Skeletal muscle satellite cell (primary cell): ENCODE data around the gene KCNJ4.
A peak's percentile ranks its signal among the peaks of the same experiment; 100 is the strongest.

ENCODE experiments used
- H3K27me3 ChIP-seq: 2 replicates; pipeline ENCODE4 v1.7.0; 2013; ENCODE audit warnings: low read length; ENCODE audit not compliant: control insufficient read depth, insufficient read depth
- H3K36me3 ChIP-seq: 2 replicates; pipeline ENCODE4 v1.7.0; 2013; ENCODE audit warnings: mild to moderate bottlenecking, control low read depth, low read length; ENCODE audit not compliant: insufficient read depth
- H3K4me1 ChIP-seq: 2 replicates; pipeline ENCODE4 v1.7.0; 2013; ENCODE audit warnings: low read length; ENCODE audit not compliant: control insufficient read depth, insufficient read depth
- H3K4me2 ChIP-seq: 2 replicates; pipeline ENCODE4 v1.7.0; 2013; ENCODE audit warnings: mild to moderate bottlenecking, low read length
- H3K4me3 ChIP-seq: 2 replicates; pipeline ENCODE4 v1.7.0; 2013; ENCODE audit warnings: low read length
- H3K9ac ChIP-seq: 2 replicates; pipeline ENCODE4 v1.7.0; 2013; ENCODE audit warnings: mild to moderate bottlenecking, low read depth, low read length, moderate library complexity
- H3K9me3 ChIP-seq: replicated peaks from 2 replicates; pipeline ENCODE4 v1.7.0; 2013; ENCODE audit warnings: mild to moderate bottlenecking, control low read depth, low read length

Gene KCNJ4

GRCh38 chr22:38456841-38457699, 2.1 kb upstream of the KCNJ4 start:
- no peaks in the 10 kb centered on the region for H3K36me3 ChIP-seq

GRCh38 chr22:38456272-38456835, 1.4 kb upstream of the KCNJ4 start:
- Histone ChIP-seq H3K4me3 (no peak overlapping the region), H3K9ac (no peak overlapping the region), H3K4me1 (peaks cover 2% of the 10 kb centered on the region), H3K36me3 (no peaks in the 10 kb centered on the region), H3K27me3 (peaks cover 88% of the 10 kb centered on the region), H3K9me3 (no peaks in the 10 kb centered on the region), H3K4me2 (no peak overlapping the region)

More at GRCh38 chr22:38456841-38457699, 2.1 kb upstream of the KCNJ4 start:
- Histone ChIP-seq H3K4me3 (no peak overlapping the region), H3K9ac (no peak overlapping the region), H3K9me3 (no peaks in the 10 kb centered on the region), H3K27me3 (peaks cover 83% of the 10 kb centered on the region), H3K4me2 (no peak overlapping the region), H3K4me1 (peaks cover 6% of the 10 kb centered on the region)

GRCh38 chr22:38455530-38456271, 702 bp upstream of the KCNJ4 start:
- no peaks in the 10 kb centered on the region for H3K36me3 ChIP-seq
- H3K4me1 ChIP-seq: no peaks in the 10 kb centered on the region
- H3K4me3 ChIP-seq: peak overlapping the region; percentile 49
- H3K9me3 ChIP-seq: no peaks in the 10 kb centered on the region
- H3K4me2 ChIP-seq: peak overlapping the region; percentile 65
- peaks cover 88% of the 10 kb centered on the region for H3K27me3 ChIP-seq
- no peak overlapping the region for H3K9ac ChIP-seq

GRCh38 chr22:38454353-38455075, 485 bp downstream of the KCNJ4 start:
- H3K36me3 ChIP-seq: no peaks in the 10 kb centered on the region
- peaks cover 88% of the 10 kb centered on the region for H3K27me3 ChIP-seq
- no peak overlapping the region for H3K4me3 ChIP-seq
- H3K4me2 ChIP-seq: peak overlapping the region; percentile 44
- H3K9ac ChIP-seq: no peak overlapping the region
- no peaks in the 10 kb centered on the region for H3K4me1 ChIP-seq
- H3K9me3 ChIP-seq: no peaks in the 10 kb centered on the region

GRCh38 chr22:38453996-38454352, 1.0 kb downstream of the KCNJ4 start:
- Histone ChIP-seq H3K27me3 (peaks cover 88% of the 10 kb centered on the region), H3K36me3 (no peaks in the 10 kb centered on the region), H3K9ac (no peak overlapping the region), H3K4me2 (no peak overlapping the region), H3K4me3 (no peak overlapping the region), H3K9me3 (no peaks in the 10 kb centered on the region), H3K4me1 (no peaks in the 10 kb centered on the region)

GRCh38 chr22:38453066-38453672, 1.8 kb downstream of the KCNJ4 start:
- H3K9ac ChIP-seq: no peak overlapping the region
- H3K9me3 ChIP-seq: no peaks in the 10 kb centered on the region
- peaks cover 86% of the 10 kb centered on the region for H3K27me3 ChIP-seq
- H3K4me1 ChIP-seq: no peaks in the 10 kb centered on the region
- no peak overlapping the region for H3K4me2 ChIP-seq
- no peaks in the 10 kb centered on the region for H3K36me3 ChIP-seq
- no peak overlapping the region for H3K4me3 ChIP-seq

GRCh38 chr22:38452373-38453065, 2.5 kb downstream of the KCNJ4 start:
- H3K4me3 ChIP-seq: no peak overlapping the region
- peaks cover 81% of the 10 kb centered on the region for H3K27me3 ChIP-seq
- H3K36me3 ChIP-seq: no peaks in the 10 kb centered on the region
- H3K4me2 ChIP-seq: no peak overlapping the region
- no peaks in the 10 kb centered on the region for H3K9me3 ChIP-seq
- H3K9ac ChIP-seq: no peak overlapping the region
- H3K4me1 ChIP-seq: no peaks in the 10 kb centered on the region

- H3K4me1 ChIP-seq: no peaks in the 10 kb centered on the region
- H3K4me3 ChIP-seq: no peak overlapping the region
- H3K9ac ChIP-seq: no peak overlapping the region
- peaks cover 75% of the 10 kb centered on the region for H3K27me3 ChIP-seq
- no peaks in the 10 kb centered on the region for H3K9me3 ChIP-seq
- H3K4me2 ChIP-seq: no peak overlapping the region
- H3K36me3 ChIP-seq: no peaks in the 10 kb centered on the region
These were observed 3.1 kb downstream of the KCNJ4 start for GRCh38 chr22:38451864-38452263.

GRCh38 chr22:38451404-38451803, 3.6 kb downstream of the KCNJ4 start:
- no peaks in the 10 kb centered on the region for H3K36me3 ChIP-seq
- no peaks in the 10 kb centered on the region for H3K4me1 ChIP-seq
- peaks cover 72% of the 10 kb centered on the region for H3K27me3 ChIP-seq
- no peak overlapping the region for H3K9ac ChIP-seq
- no peak overlapping the region for H3K4me2 ChIP-seq
- no peaks in the 10 kb centered on the region for H3K9me3 ChIP-seq
- no peak overlapping the region for H3K4me3 ChIP-seq

- Histone ChIP-seq H3K9ac (no peak overlapping the region), H3K27me3 (peaks cover 75% of the 10 kb centered on the region), H3K9me3 (no peaks in the 10 kb centered on the region), H3K4me2 (no peak overlapping the region), H3K36me3 (no peaks in the 10 kb centered on the region), H3K4me1 (no peaks in the 10 kb centered on the region), H3K4me3 (no peak overlapping the region)
These were observed 4.7 kb downstream of the KCNJ4 start for GRCh38 chr22:38450234-38450797.
